A673 (cell line): ENCODE measurements around the gene SSR1. TPM values are rescaled to one million over a fixed set of nuclear protein-coding genes. Genes with fewer than 3 reads are reported as not detected.

Experiments used
- BruUV-seq: library from RNA; stranded (reverse); fragments of 400-500 nt; replicated peaks from 2 replicates; lab custom pipeline; 2021; lab: Mats Ljungman, UMichigan
- CTCF ChIA-PET: fragments of 300-600 bp; sonication (Branson Sonifier 250); formaldehyde crosslinking; loops from one replicate; lab custom pipeline; 2022; ENCODE audit warnings: antibody characterized with exemption; lab: Charles Lee
- POLR2A ChIA-PET: fragments of 300-600 bp; sonication (Branson Sonifier 250); formaldehyde crosslinking; loops from one replicate; lab custom pipeline; 2022; ENCODE audit warnings: antibody characterized with exemption; ENCODE audit not compliant: low non-redundant PET; lab: Charles Lee
- DNase-seq: peaks from one replicate; pipeline ENCODE4 v3.0.0-alpha.2; 2015; ENCODE audit warnings: low spot score
- H3K27ac ChIP-seq: fragments of 200-600 bp; sonication (generic); 2 replicates; pipeline ENCODE4 v1.5.1; 2016; ENCODE audit warnings: mixed run types, low read depth, mild to moderate bottlenecking, mixed read lengths, antibody characterized with exemption, low read length; ENCODE audit not compliant: poor library complexity, severe bottlenecking
- H3K27me3 ChIP-seq: fragments of 200-600 bp; sonication (generic); replicated peaks from 2 replicates; pipeline ENCODE4 v1.6.1; 2017; ENCODE audit warnings: mixed run types, low read depth, mild to moderate bottlenecking, mixed read lengths, antibody characterized with exemption, low read length; ENCODE audit not compliant: insufficient read depth, poor library complexity
- H3K36me3 ChIP-seq: fragments of 200-600 bp; sonication (generic); 2 replicates; pipeline ENCODE4 v1.6.1; 2016; ENCODE audit warnings: mixed run types, mild to moderate bottlenecking, mixed read lengths, antibody characterized with exemption, low read length; ENCODE audit not compliant: insufficient read depth, poor library complexity, severe bottlenecking
- H3K4me1 ChIP-seq: fragments of 200-600 bp; sonication (generic); 2 replicates; pipeline ENCODE4 v1.6.1; 2017; ENCODE audit warnings: mixed run types, mild to moderate bottlenecking, mixed read lengths, antibody characterized with exemption, low read length; ENCODE audit not compliant: insufficient read depth, poor library complexity, severe bottlenecking
- H3K4me3 ChIP-seq: fragments of 200-600 bp; sonication (generic); 2 replicates; pipeline ENCODE4 v1.5.1; 2016; ENCODE audit warnings: low read depth, mixed run types, mild to moderate bottlenecking, mixed read lengths, low read length; ENCODE audit not compliant: poor library complexity, severe bottlenecking
- H3K9me3 ChIP-seq: fragments of 200-600 bp; sonication (generic); 2 replicates; pipeline ENCODE4 v1.6.1; 2016; ENCODE audit warnings: mixed run types, low read depth, mild to moderate bottlenecking, mixed read lengths, antibody characterized with exemption, low read length; ENCODE audit not compliant: poor library complexity, severe bottlenecking
- CTCF ChIP-seq: fragments of 300-800, 200-600 bp; sonication (generic); conservative IDR thresholded peaks from 2 replicates; pipeline ENCODE4 v1.5.1; 2017; ENCODE audit warnings: low read depth, mild to moderate bottlenecking, antibody characterized with exemption, low read length, moderate library complexity, mixed read lengths
- EZH2 ChIP-seq: fragments of 200-600 bp; sonication (generic); IDR thresholded peaks from 2 replicates; pipeline ENCODE4 v1.6.1; 2017; ENCODE audit warnings: borderline replicate concordance, low read depth, mild to moderate bottlenecking, mixed read lengths, antibody characterized with exemption, low read length; ENCODE audit not compliant: poor library complexity, severe bottlenecking
- intact Hi-C: fragments of 100-400 bp; cut with micrococcal nuclease; formaldehyde crosslinking; loops from one replicate; pipeline ENCODE4 v1.10.0; 2022; ENCODE audit not compliant: unreplicated experiment
- total RNA-seq: library from RNA; stranded (reverse); gene quantifications from 2 replicates; pipeline ENCODE4 v1.2.3, GENCODE V29; 2021

The SSR1 gene
- total RNA-seq, 1 experiment from 2014 or later = 161 TPM

- TF ChIP-seq CTCF (no peak), EZH2 (no peak)
- no TSS peak for BruUV-seq
- ChIA-PET POLR2A (no interaction called here), CTCF (no interaction called here)
- no peak overlapping the region for H3K4me3 ChIP-seq
- H3K9me3 ChIP-seq = peaks cover 6% of the 10 kb centered on the region
- peaks cover 5% of the 10 kb centered on the region for H3K36me3 ChIP-seq
- H3K27me3 ChIP-seq = no peaks in the 10 kb centered on the region
- peaks cover 5% of the 10 kb centered on the region for H3K4me1 ChIP-seq
- DNase-seq = no peak
- intact Hi-C loops = no loop called here
- H3K27ac ChIP-seq = no peak overlapping the region
Measured at GRCh38 chr6:7256785-7257184, 56.2 kb downstream of the SSR1 start.

GRCh38 chr6:7255918-7256317 is 57.1 kb downstream of the SSR1 start:
- Histone ChIP-seq H3K4me3 (no peak overlapping the region), H3K36me3 (peaks cover 13% of the 10 kb centered on the region), H3K4me1 (peaks cover 3% of the 10 kb centered on the region), H3K27me3 (no peaks in the 10 kb centered on the region), H3K9me3 (peaks cover 6% of the 10 kb centered on the region), H3K27ac (no peak overlapping the region)
- intact Hi-C loops = no loop called here
- CTCF ChIA-PET = no interaction called here
- BruUV-seq = no TSS peak
- TF ChIP-seq EZH2 (no peak), CTCF (no peak)
- no peak for DNase-seq
- POLR2A ChIA-PET = interaction anchor here (0.6 kb wide), 1 partner anchor 9 kb away, joined by 4 read pairs; no protein-coding TSS in a partner anchor

- Histone ChIP-seq H3K4me1 (no peaks in the 10 kb centered on the region), H3K4me3 (no peak overlapping the region), H3K36me3 (peaks cover 20% of the 10 kb centered on the region), H3K9me3 (peaks cover 6% of the 10 kb centered on the region), H3K27me3 (no peaks in the 10 kb centered on the region), H3K27ac (no peak overlapping the region)
- no TSS peak for BruUV-seq
- CTCF ChIA-PET = no interaction called here
- intact Hi-C loops = no loop called here
- TF ChIP-seq CTCF = no peak
- TF ChIP-seq EZH2 = no peak
- POLR2A ChIA-PET = interaction anchor here (0.6 kb wide), 2 partner anchors 8 to 141 kb away, joined by 4 read pairs; no protein-coding TSS in a partner anchor
- no peak for DNase-seq
Measured at GRCh38 chr6:7254980-7255835, 57.8 kb downstream of the SSR1 start.
